Endothelial cell of umbilical vein (primary cell): ENCODE measurements around the gene FAM131C.

Experiments used
- CTCF ChIP-seq, 2 donors: IDR thresholded peaks; 1 replicate in 1 of 2; 2 replicates in 1 of 2; pipeline ENCODE4 v1.5.1; 2011; ENCODE audit warnings: low read length in 2 of 2, mild to moderate bottlenecking in 2 of 2, moderate library complexity in 2 of 2, control low read depth in 1 of 2, inconsistent platforms in 1 of 2, low read depth in 1 of 2; ENCODE audit not compliant: insufficient read depth in 1 of 2; ENCODE audit errors: extremely low read depth in 1 of 2
- EZH2 ChIP-seq: IDR thresholded peaks from 2 replicates; pipeline ENCODE4 v1.6.1; 2012; ENCODE audit warnings: borderline replicate concordance, low read depth, mild to moderate bottlenecking, moderate library complexity, low read length, inconsistent platforms; ENCODE audit not compliant: severe bottlenecking
- FOS ChIP-seq: IDR thresholded peaks from 2 replicates; pipeline ENCODE4 v1.6.1; 2011; ENCODE audit warnings: mild to moderate bottlenecking, low read length, moderate library complexity, borderline replicate concordance; ENCODE audit not compliant: insufficient read depth
- GATA2 ChIP-seq: IDR thresholded peaks from 2 replicates; pipeline ENCODE4 v1.7.0; 2011; ENCODE audit warnings: low read depth, mild to moderate bottlenecking, moderate library complexity, mixed read lengths, low read length; ENCODE audit not compliant: insufficient read length, insufficient read depth
- JUN ChIP-seq: IDR thresholded peaks from 2 replicates; pipeline ENCODE4 v1.6.1; 2011; ENCODE audit warnings: borderline replicate concordance, low read depth; ENCODE audit not compliant: insufficient read length, insufficient read depth
- MAX ChIP-seq: IDR thresholded peaks from 2 replicates; pipeline ENCODE4 v1.6.1; 2011; ENCODE audit not compliant: insufficient read depth, insufficient read length
- MYC ChIP-seq: IDR thresholded peaks from one replicate; pipeline ENCODE4 v1.6.1; 2011; ENCODE audit warnings: mild to moderate bottlenecking, low read depth, low read length
- POLR2A ChIP-seq: IDR thresholded peaks from 2 replicates; pipeline ENCODE4 v1.6.1; 2012; ENCODE audit warnings: low read depth, mild to moderate bottlenecking, control low read depth, low read length
- POLR2AphosphoS5 ChIP-seq: IDR thresholded peaks from 2 replicates; pipeline ENCODE4 v1.6.1; 2012; ENCODE audit warnings: low read depth, mild to moderate bottlenecking, control low read depth, low read length, moderate library complexity; ENCODE audit not compliant: insufficient read depth

GRCh38 chr1:16046842-16047241, 26.6 kb downstream of the FAM131C start:
- no peak for TF ChIP-seq CTCF (IDR thresholded peaks at IDR 0.05; ENCODE audit: extremely low read depth in 1 of 2, insufficient read depth in 1 of 2, low read depth in 1 of 2, low read length in 2 of 2)
- no peak for TF ChIP-seq POLR2A
- no peak for TF ChIP-seq MAX
- no peak for TF ChIP-seq POLR2AphosphoS5
- TF ChIP-seq JUN = no peak
- TF ChIP-seq FOS = no peak
- TF ChIP-seq GATA2 = no peak
- no peak for TF ChIP-seq MYC
- TF ChIP-seq EZH2 = no peak
